A673 (cell line): ENCODE measurements around the gene CTRB2. TPM values are rescaled to one million over a fixed set of nuclear protein-coding genes. Genes with fewer than 3 reads are reported as not detected.

Experiments used
- BruUV-seq: library from RNA; stranded (reverse); fragments of 400-500 nt; replicated peaks from 2 replicates; lab custom pipeline; 2021; lab: Mats Ljungman, UMichigan
- CTCF ChIA-PET: fragments of 300-600 bp; sonication (Branson Sonifier 250); formaldehyde crosslinking; loops from one replicate; lab custom pipeline; 2022; ENCODE audit warnings: antibody characterized with exemption; lab: Charles Lee
- POLR2A ChIA-PET: fragments of 300-600 bp; sonication (Branson Sonifier 250); formaldehyde crosslinking; loops from one replicate; lab custom pipeline; 2022; ENCODE audit warnings: antibody characterized with exemption; ENCODE audit not compliant: low non-redundant PET; lab: Charles Lee
- DNase-seq: peaks from one replicate; pipeline ENCODE4 v3.0.0-alpha.2; 2015; ENCODE audit warnings: low spot score
- H3K27ac ChIP-seq: fragments of 200-600 bp; sonication (generic); 2 replicates; pipeline ENCODE4 v1.5.1; 2016; ENCODE audit warnings: mixed run types, low read depth, mild to moderate bottlenecking, mixed read lengths, antibody characterized with exemption, low read length; ENCODE audit not compliant: poor library complexity, severe bottlenecking
- H3K27me3 ChIP-seq: fragments of 200-600 bp; sonication (generic); replicated peaks from 2 replicates; pipeline ENCODE4 v1.6.1; 2017; ENCODE audit warnings: mixed run types, low read depth, mild to moderate bottlenecking, mixed read lengths, antibody characterized with exemption, low read length; ENCODE audit not compliant: insufficient read depth, poor library complexity
- H3K36me3 ChIP-seq: fragments of 200-600 bp; sonication (generic); 2 replicates; pipeline ENCODE4 v1.6.1; 2016; ENCODE audit warnings: mixed run types, mild to moderate bottlenecking, mixed read lengths, antibody characterized with exemption, low read length; ENCODE audit not compliant: insufficient read depth, poor library complexity, severe bottlenecking
- H3K4me1 ChIP-seq: fragments of 200-600 bp; sonication (generic); 2 replicates; pipeline ENCODE4 v1.6.1; 2017; ENCODE audit warnings: mixed run types, mild to moderate bottlenecking, mixed read lengths, antibody characterized with exemption, low read length; ENCODE audit not compliant: insufficient read depth, poor library complexity, severe bottlenecking
- H3K4me3 ChIP-seq: fragments of 200-600 bp; sonication (generic); 2 replicates; pipeline ENCODE4 v1.5.1; 2016; ENCODE audit warnings: low read depth, mixed run types, mild to moderate bottlenecking, mixed read lengths, low read length; ENCODE audit not compliant: poor library complexity, severe bottlenecking
- H3K9me3 ChIP-seq: fragments of 200-600 bp; sonication (generic); 2 replicates; pipeline ENCODE4 v1.6.1; 2016; ENCODE audit warnings: mixed run types, low read depth, mild to moderate bottlenecking, mixed read lengths, antibody characterized with exemption, low read length; ENCODE audit not compliant: poor library complexity, severe bottlenecking
- CTCF ChIP-seq: fragments of 300-800, 200-600 bp; sonication (generic); conservative IDR thresholded peaks from 2 replicates; pipeline ENCODE4 v1.5.1; 2017; ENCODE audit warnings: low read depth, mild to moderate bottlenecking, antibody characterized with exemption, low read length, moderate library complexity, mixed read lengths
- EZH2 ChIP-seq: fragments of 200-600 bp; sonication (generic); IDR thresholded peaks from 2 replicates; pipeline ENCODE4 v1.6.1; 2017; ENCODE audit warnings: borderline replicate concordance, low read depth, mild to moderate bottlenecking, mixed read lengths, antibody characterized with exemption, low read length; ENCODE audit not compliant: poor library complexity, severe bottlenecking
- intact Hi-C: fragments of 100-400 bp; cut with micrococcal nuclease; formaldehyde crosslinking; loops from one replicate; pipeline ENCODE4 v1.10.0; 2022; ENCODE audit not compliant: unreplicated experiment
- total RNA-seq: library from RNA; stranded (reverse); gene quantifications from 2 replicates; pipeline ENCODE4 v1.2.3, GENCODE V29; 2021

CTRB2 gene
- total RNA-seq, 1 experiment from 2014 or later = not detected

GRCh38 chr16:75204410-75204758 lies 2.6 kb downstream of the CTRB2 start:
- ChIA-PET CTCF (interaction anchor here (0.7 kb wide), 1 partner anchor 29 kb away, joined by 3 read pairs; no protein-coding TSS in a partner anchor), POLR2A (no interaction called here)
- no TSS peak for BruUV-seq
- no peak for DNase-seq
- Histone ChIP-seq H3K4me1 (no peaks in the 10 kb centered on the region), H3K4me3 (no peak overlapping the region), H3K9me3 (no peaks in the 10 kb centered on the region), H3K36me3 (no peaks in the 10 kb centered on the region), H3K27ac (no peak overlapping the region), H3K27me3 (no peaks in the 10 kb centered on the region)
- TF ChIP-seq CTCF = no peak
- TF ChIP-seq EZH2 = no peak
- intact Hi-C loops = no loop called here

GRCh38 chr16:75203667-75204409 lies 3.1 kb downstream of the CTRB2 start:
- POLR2A ChIA-PET = no interaction called here
- CTCF ChIA-PET = interaction anchor here (0.7 kb wide), 1 partner anchor 30 kb away, joined by 3 read pairs; no protein-coding TSS in a partner anchor
- Histone ChIP-seq H3K4me1 (no peaks in the 10 kb centered on the region), H3K4me3 (no peak overlapping the region), H3K27me3 (no peaks in the 10 kb centered on the region), H3K36me3 (no peaks in the 10 kb centered on the region), H3K9me3 (no peaks in the 10 kb centered on the region), H3K27ac (no peak overlapping the region)
- TF ChIP-seq EZH2 = no peak
- no peak for TF ChIP-seq CTCF
- DNase-seq = no peak
- BruUV-seq = no TSS peak
- intact Hi-C loops = no loop called here

- intact Hi-C loops = no loop called here
- Histone ChIP-seq H3K4me1 (no peaks in the 10 kb centered on the region), H3K9me3 (no peaks in the 10 kb centered on the region), H3K27me3 (no peaks in the 10 kb centered on the region), H3K4me3 (no peak overlapping the region), H3K36me3 (no peaks in the 10 kb centered on the region), H3K27ac (no peak overlapping the region)
- no TSS peak for BruUV-seq
- TF ChIP-seq EZH2 (no peak), CTCF (no peak)
- ChIA-PET CTCF (no interaction called here), POLR2A (no interaction called here)
- no peak for DNase-seq
Measured at GRCh38 chr16:75203096-75203495, 3.9 kb downstream of the CTRB2 start.
